ENCODE measurements around the gene GPC1. TPM values are rescaled to one million over a fixed set of nuclear protein-coding genes. Genes with fewer than 3 reads are reported as not detected.

GPC1 gene
- polyA plus RNA-seq, 1 of the 3 experiments (the other 2 are of a cell fraction): 65.5 TPM

DNA sequence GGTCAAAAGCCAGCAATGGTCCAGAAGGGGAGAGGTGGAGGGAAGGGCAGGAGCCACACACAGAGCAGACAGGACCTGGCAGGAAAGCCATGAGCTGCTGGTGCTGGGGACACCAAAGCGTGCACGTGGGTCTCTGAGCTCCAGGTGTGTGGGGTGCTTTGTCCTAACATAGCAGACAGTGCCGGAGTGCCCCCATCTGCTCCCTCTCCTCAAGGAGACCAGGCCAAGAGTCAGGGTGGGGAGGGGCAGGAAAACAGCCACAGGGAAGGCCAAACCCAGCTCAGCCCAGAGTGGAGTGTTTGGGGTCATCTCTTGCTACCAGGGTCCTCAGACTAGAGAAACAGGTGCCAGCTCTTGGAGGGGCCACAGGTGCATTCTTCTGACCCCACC is 4.2 kb upstream of the GPC1 start:
- WGBS (ENCODE audit: low lambda C conversion rate): 21% methylated on average over 2 of the region's 3 CpGs
- Histone ChIP-seq H3K4me1 (ENCODE audit: control insufficient read depth in 1 of 2, insufficient read depth in 2 of 2, low read depth in 1 of 2, low read length in 1 of 2) (peaks cover 4 to 14% of the 10 kb centered on the region in 2 experiments; a peak in 2 of 4 replicates), H3K9me2 (no peaks in the 10 kb centered on the region), H4K20me1 (ENCODE audit: insufficient read depth) (no peaks in the 10 kb centered on the region; the same call in 1 of the 2 replicates), H3F3A (replicated peaks; ENCODE audit: insufficient read depth) (peaks cover 4% of the 10 kb centered on the region), H3K4me2 (no peak overlapping the region), H3K27ac (ENCODE audit: low read depth in 2 of 2, low read length in 1 of 2) (no peak overlapping the region), H3K79me2 (ENCODE audit: insufficient read depth) (no peaks in the 10 kb centered on the region), H3K9ac (no peak overlapping the region), H3K36me3 (replicated peaks in 1 of 2; ENCODE audit: control insufficient read depth in 1 of 2, insufficient read depth in 2 of 2, low read length in 1 of 2) (no peaks in the 10 kb centered on the region), H3K9me3 (no peaks in the 10 kb centered on the region), H3K27me3 (ENCODE audit: insufficient read depth) (peaks cover 6% of the 10 kb centered on the region), H3K4me3 (ENCODE audit: low read depth in 2 of 2, low read length in 1 of 2) (no peak overlapping the region), H2AFZ (ENCODE audit: low read depth) (no peak overlapping the region)
- TF ChIP-seq, protein P1, sequence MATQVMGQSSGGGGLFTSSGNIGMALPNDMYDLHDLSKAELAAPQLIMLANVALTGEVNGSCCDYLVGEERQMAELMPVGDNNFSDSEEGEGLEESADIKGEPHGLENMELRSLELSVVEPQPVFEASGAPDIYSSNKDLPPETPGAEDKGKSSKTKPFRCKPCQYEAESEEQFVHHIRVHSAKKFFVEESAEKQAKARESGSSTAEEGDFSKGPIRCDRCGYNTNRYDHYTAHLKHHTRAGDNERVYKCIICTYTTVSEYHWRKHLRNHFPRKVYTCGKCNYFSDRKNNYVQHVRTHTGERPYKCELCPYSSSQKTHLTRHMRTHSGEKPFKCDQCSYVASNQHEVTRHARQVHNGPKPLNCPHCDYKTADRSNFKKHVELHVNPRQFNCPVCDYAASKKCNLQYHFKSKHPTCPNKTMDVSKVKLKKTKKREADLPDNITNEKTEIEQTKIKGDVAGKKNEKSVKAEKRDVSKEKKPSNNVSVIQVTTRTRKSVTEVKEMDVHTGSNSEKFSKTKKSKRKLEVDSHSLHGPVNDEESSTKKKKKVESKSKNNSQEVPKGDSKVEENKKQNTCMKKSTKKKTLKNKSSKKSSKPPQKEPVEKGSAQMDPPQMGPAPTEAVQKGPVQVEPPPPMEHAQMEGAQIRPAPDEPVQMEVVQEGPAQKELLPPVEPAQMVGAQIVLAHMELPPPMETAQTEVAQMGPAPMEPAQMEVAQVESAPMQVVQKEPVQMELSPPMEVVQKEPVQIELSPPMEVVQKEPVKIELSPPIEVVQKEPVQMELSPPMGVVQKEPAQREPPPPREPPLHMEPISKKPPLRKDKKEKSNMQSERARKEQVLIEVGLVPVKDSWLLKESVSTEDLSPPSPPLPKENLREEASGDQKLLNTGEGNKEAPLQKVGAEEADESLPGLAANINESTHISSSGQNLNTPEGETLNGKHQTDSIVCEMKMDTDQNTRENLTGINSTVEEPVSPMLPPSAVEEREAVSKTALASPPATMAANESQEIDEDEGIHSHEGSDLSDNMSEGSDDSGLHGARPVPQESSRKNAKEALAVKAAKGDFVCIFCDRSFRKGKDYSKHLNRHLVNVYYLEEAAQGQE (IDR thresholded peaks at IDR 0.05; ENCODE audit: low read depth, low read length): no peak
- TF ChIP-seq SIN3A (IDR thresholded peaks at IDR 0.05; ENCODE audit: borderline replicate concordance, low read depth, low read length) (no peak), CHD2 (IDR thresholded peaks at IDR 0.05; ENCODE audit: low read length, partially characterized antibody) (no peak), FOXJ3 (CRISPR knock-in tag; IDR thresholded peaks at IDR 0.05) (no peak)
- TF ChIP-seq, protein P2, sequence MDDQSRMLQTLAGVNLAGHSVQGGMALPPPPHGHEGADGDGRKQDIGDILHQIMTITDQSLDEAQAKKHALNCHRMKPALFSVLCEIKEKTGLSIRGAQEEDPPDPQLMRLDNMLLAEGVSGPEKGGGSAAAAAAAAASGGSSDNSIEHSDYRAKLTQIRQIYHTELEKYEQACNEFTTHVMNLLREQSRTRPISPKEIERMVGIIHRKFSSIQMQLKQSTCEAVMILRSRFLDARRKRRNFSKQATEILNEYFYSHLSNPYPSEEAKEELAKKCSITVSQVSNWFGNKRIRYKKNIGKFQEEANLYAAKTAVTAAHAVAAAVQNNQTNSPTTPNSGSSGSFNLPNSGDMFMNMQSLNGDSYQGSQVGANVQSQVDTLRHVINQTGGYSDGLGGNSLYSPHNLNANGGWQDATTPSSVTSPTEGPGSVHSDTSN (IDR thresholded peaks at IDR 0.05): no peak
- ChIA-PET CTCF (interaction anchor here (0.6 to 1.5 kb wide), 4 partner anchors 175 to 288 kb away, joined by 3 to 5 read pairs (median 4); no protein-coding TSS in a partner anchor), POLR2A (no interaction called here)
- no peak for DNase-seq

DNA sequence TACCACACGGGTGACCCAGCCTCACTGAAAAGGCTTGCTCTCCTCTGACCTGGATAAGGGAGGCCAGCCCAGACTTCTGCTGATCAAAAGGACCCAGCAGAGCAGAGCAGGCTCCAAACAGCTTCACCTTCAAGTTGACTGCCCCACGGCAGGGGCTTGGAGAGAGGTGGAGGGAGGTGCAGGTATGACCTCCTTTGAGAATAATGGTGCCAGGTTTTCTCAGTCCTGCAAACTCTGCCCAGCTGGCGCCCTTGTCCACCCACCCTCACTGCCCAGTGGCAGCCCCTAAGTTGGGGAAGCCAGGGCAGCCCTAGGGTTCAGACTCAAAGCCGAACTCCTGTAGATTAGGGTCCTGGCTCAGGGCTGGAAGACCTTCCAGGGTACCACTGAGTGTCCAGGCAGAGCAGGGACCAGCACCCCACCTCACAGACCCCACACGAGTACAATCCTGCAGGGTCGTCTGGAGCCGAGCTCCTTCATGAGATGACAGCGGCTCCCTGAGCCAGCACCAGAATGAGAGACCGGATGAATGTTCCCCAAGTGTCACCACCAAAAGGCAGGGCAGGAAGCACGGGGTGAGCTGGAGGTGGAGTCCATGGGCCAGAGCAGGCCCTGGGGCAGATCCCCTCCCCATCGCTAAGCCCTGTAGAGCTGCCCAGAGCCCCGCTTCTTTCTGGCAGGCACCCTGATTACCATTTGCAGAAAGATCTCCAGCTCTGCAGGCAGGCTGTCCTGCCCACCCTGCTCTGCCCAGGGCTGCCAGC is 3.6 kb upstream of the GPC1 start:
- no peak for DNase-seq
- Histone ChIP-seq H3F3A (replicated peaks; ENCODE audit: insufficient read depth) (peaks cover 4% of the 10 kb centered on the region), H3K9ac (no peak overlapping the region), H3K9me2 (no peaks in the 10 kb centered on the region), H4K20me1 (ENCODE audit: insufficient read depth) (peaks cover 5% of the 10 kb centered on the region), H3K79me2 (ENCODE audit: insufficient read depth) (peaks cover 4% of the 10 kb centered on the region), H3K36me3 (replicated peaks in 1 of 2; ENCODE audit: control insufficient read depth in 1 of 2, insufficient read depth in 2 of 2, low read length in 1 of 2) (no peaks in the 10 kb centered on the region), H3K9me3 (no peaks in the 10 kb centered on the region), H3K4me1 (ENCODE audit: control insufficient read depth in 1 of 2, insufficient read depth in 2 of 2, low read depth in 1 of 2, low read length in 1 of 2) (peaks cover 10 to 14% of the 10 kb centered on the region in 2 experiments; a peak in 2 of 4 replicates), H3K4me3 (ENCODE audit: low read depth in 2 of 2, low read length in 1 of 2) (no peak overlapping the region), H3K27me3 (ENCODE audit: insufficient read depth) (peaks cover 2% of the 10 kb centered on the region), H2AFZ (ENCODE audit: low read depth) (no peak overlapping the region), H3K27ac (ENCODE audit: low read depth in 2 of 2, low read length in 1 of 2) (no peak overlapping the region), H3K4me2 (no peak overlapping the region)
- 68% methylated on average over 5 of the region's 12 CpGs for WGBS (ENCODE audit: low lambda C conversion rate)
- no peak for TF ChIP-seq TAF1 (IDR thresholded peaks at IDR 0.05; ENCODE audit: borderline replicate concordance, low read depth, low read length)
- POLR2A ChIA-PET: no interaction called here
- CTCF ChIA-PET: interaction anchor here (0.6 to 1.5 kb wide), 6 partner anchors 18 to 288 kb away, joined by 3 to 5 read pairs (median 3); no protein-coding TSS in a partner anchor

All from SK-N-SH (cell line).